ENCODE data around the gene CNTN4.

GRCh38 chr3:2850701-2851100 is 752.0 kb downstream of the CNTN4 start:
- TF ChIP-seq POLR2A (IDR thresholded peaks at IDR 0.05) = no peak
- TF ChIP-seq CTCF (IDR thresholded peaks at IDR 0.05) = no peak

Measured in body of pancreas (tissue), 4 donors.